Measurements from ENCODE around the gene AZU1. TPM values are rescaled to one million over a fixed set of nuclear protein-coding genes. Genes with fewer than 3 reads are reported as not detected.

AZU1 gene
- total RNA-seq, 1 experiment from 2014 or later = not detected

- no peak overlapping the region for H3K4me2 ChIP-seq (ENCODE audit: low read length)
- peaks cover 100% of the 10 kb centered on the region for H3K79me2 ChIP-seq (ENCODE audit: insufficient read depth, low read length)
- DNase-seq (ENCODE audit: low read depth, low spot score) (no peak), ATAC-seq (no peak)
- H2AFZ ChIP-seq (ENCODE audit: low read depth, low read length, poor library complexity, severe bottlenecking) = no peak overlapping the region
- no peak overlapping the region for H3K4me3 ChIP-seq (replicated peaks in 1 of 2; ENCODE audit: low read depth in 1 of 2, low read length in 2 of 2)
- no peak overlapping the region for H3K9ac ChIP-seq (ENCODE audit: low read length)
- BruUV-seq (replicated peaks) = no TSS peak
- ChIA-PET RAD21 (ENCODE audit: low non-redundant PET in 1 of 2, low total read pairs in 2 of 2, uncharacterized antibody in 2 of 2, unreplicated experiment in 2 of 2) (no interaction called here), CTCF (no interaction called here), POLR2A (no interaction called here)
- TF ChIP-seq, protein P1, sequence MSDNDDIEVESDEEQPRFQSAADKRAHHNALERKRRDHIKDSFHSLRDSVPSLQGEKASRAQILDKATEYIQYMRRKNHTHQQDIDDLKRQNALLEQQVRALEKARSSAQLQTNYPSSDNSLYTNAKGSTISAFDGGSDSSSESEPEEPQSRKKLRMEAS (IDR thresholded peaks at IDR 0.05) = no peak
- TF ChIP-seq FOSL1 (IDR thresholded peaks at IDR 0.05; ENCODE audit: low read depth) (no peak), SP1 (IDR thresholded peaks at IDR 0.05; ENCODE audit: low read depth) (no peak), ELF1 (IDR thresholded peaks at IDR 0.05; ENCODE audit: borderline replicate concordance, low read depth) (no peak), EZH2 (IDR thresholded peaks at IDR 0.05) (no peak), SIN3A (IDR thresholded peaks at IDR 0.05; ENCODE audit: low read depth) (no peak), CBX3 (IDR thresholded peaks at IDR 0.05; ENCODE audit: low read depth) (no peak)
- no peaks in the 10 kb centered on the region for H3K9me3 ChIP-seq (ENCODE audit: control insufficient read depth in 1 of 2, insufficient read depth in 1 of 2, low read depth in 1 of 2, low read length in 2 of 2)
- H3K27ac ChIP-seq (ENCODE audit: low read depth, low read length) = no peak overlapping the region; the same call in 1 of the 2 replicates
- peaks cover 66% of the 10 kb centered on the region; the same call in 1 of the 2 replicates for H4K20me1 ChIP-seq (ENCODE audit: insufficient read depth)
- intact Hi-C loops (cut with micrococcal nuclease) = no loop called here
- peaks cover 17 to 28% of the 10 kb centered on the region in 2 experiments for H3K4me1 ChIP-seq (ENCODE audit: control insufficient read depth in 1 of 2, insufficient read depth in 2 of 2, low read length in 2 of 2)
- H3K9me2 ChIP-seq (ENCODE audit: insufficient read depth) = no peaks in the 10 kb centered on the region
- no peaks in the 10 kb centered on the region for H3K27me3 ChIP-seq (ENCODE audit: insufficient read depth, low read length)
- H3K36me3 ChIP-seq (ENCODE audit: control insufficient read depth in 1 of 2, insufficient read depth in 2 of 2, low read length in 2 of 2) = peaks cover 60 to 98% of the 10 kb centered on the region in 2 experiments; a peak in 3 of 4 replicates
Measured at GRCh38 chr19:803686-804418, 23.8 kb upstream of the AZU1 start.

DNA sequence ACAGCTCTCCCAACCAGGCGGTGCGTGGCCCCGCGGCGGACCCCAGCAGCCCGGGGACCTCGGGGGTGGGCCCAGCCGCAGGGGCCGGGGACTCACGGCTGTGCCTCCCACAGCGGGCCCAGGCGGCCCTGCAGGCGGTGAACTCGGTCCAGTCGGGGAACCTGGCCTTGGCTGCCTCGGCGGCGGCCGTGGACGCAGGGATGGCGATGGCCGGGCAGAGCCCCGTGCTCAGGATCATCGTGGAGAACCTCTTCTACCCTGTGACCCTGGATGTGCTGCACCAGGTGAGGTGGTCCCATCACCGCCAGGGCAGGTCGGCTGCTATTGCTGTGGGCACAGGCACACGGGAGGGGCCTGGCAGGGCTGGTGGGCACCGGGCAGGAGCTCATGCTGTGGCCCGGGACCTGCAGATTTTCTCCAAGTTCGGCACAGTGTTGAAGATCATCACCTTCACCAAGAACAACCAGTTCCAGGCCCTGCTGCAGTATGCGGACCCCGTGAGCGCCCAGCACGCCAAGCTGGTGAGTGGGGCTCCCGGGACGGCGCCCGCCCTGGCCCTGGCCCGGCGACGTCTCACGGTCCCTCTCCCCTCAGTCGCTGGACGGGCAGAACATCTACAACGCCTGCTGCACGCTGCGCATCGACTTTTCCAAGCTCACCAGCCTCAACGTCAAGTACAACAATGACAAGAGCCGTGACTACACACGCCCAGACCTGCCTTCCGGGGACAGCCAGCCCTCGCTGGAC, 23.0 kb upstream of the AZU1 start:
- no TSS peak for BruUV-seq (replicated peaks)
- peaks cover 59% of the 10 kb centered on the region; the same call in 1 of the 2 replicates for H4K20me1 ChIP-seq (ENCODE audit: insufficient read depth)
- no peak overlapping the region for H3K9ac ChIP-seq (ENCODE audit: low read length)
- RAD21 ChIA-PET (ENCODE audit: low non-redundant PET in 1 of 2, low total read pairs in 2 of 2, uncharacterized antibody in 2 of 2, unreplicated experiment in 2 of 2) = no interaction called here
- H3K4me2 ChIP-seq (ENCODE audit: low read length) = no peak overlapping the region
- no peak overlapping the region for H3K4me3 ChIP-seq (replicated peaks in 1 of 2; ENCODE audit: low read depth in 1 of 2, low read length in 2 of 2)
- H2AFZ ChIP-seq (ENCODE audit: low read depth, low read length, poor library complexity, severe bottlenecking) = no peak overlapping the region
- H3K79me2 ChIP-seq (ENCODE audit: insufficient read depth, low read length) = peaks cover 100% of the 10 kb centered on the region
- no peak overlapping the region; the same call in 1 of the 2 replicates for H3K27ac ChIP-seq (ENCODE audit: low read depth, low read length)
- ATAC-seq = no peak
- no peaks in the 10 kb centered on the region for H3K9me3 ChIP-seq (ENCODE audit: control insufficient read depth in 1 of 2, insufficient read depth in 1 of 2, low read depth in 1 of 2, low read length in 2 of 2)
- H3K36me3 ChIP-seq (ENCODE audit: control insufficient read depth in 1 of 2, insufficient read depth in 2 of 2, low read length in 2 of 2) = peaks cover 66 to 96% of the 10 kb centered on the region in 2 experiments; a peak in 3 of 4 replicates
- peaks cover 13 to 20% of the 10 kb centered on the region in 2 experiments for H3K4me1 ChIP-seq (ENCODE audit: control insufficient read depth in 1 of 2, insufficient read depth in 2 of 2, low read length in 2 of 2)
- POLR2A ChIA-PET = no interaction called here
- no peak for DNase-seq (ENCODE audit: low read depth, low spot score)
- intact Hi-C loops (cut with micrococcal nuclease) = no loop called here
- H3K9me2 ChIP-seq (ENCODE audit: insufficient read depth) = no peaks in the 10 kb centered on the region
- CTCF ChIA-PET = no interaction called here
- H3K27me3 ChIP-seq (ENCODE audit: insufficient read depth, low read length) = no peaks in the 10 kb centered on the region
- TF ChIP-seq EZH2 (IDR thresholded peaks at IDR 0.05) = no peak
- TF ChIP-seq, protein P2, sequence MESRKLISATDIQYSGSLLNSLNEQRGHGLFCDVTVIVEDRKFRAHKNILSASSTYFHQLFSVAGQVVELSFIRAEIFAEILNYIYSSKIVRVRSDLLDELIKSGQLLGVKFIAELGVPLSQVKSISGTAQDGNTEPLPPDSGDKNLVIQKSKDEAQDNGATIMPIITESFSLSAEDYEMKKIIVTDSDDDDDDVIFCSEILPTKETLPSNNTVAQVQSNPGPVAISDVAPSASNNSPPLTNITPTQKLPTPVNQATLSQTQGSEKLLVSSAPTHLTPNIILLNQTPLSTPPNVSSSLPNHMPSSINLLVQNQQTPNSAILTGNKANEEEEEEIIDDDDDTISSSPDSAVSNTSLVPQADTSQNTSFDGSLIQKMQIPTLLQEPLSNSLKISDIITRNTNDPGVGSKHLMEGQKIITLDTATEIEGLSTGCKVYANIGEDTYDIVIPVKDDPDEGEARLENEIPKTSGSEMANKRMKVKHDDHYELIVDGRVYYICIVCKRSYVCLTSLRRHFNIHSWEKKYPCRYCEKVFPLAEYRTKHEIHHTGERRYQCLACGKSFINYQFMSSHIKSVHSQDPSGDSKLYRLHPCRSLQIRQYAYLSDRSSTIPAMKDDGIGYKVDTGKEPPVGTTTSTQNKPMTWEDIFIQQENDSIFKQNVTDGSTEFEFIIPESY (IDR thresholded peaks at IDR 0.05; ENCODE audit: extremely low read depth, insufficient replicate concordance, low read length) = no peak
- no peak for TF ChIP-seq JUND (IDR thresholded peaks at IDR 0.05)
- no peak for TF ChIP-seq SP1 (IDR thresholded peaks at IDR 0.05; ENCODE audit: low read depth)
- no peak for TF ChIP-seq ZNF274 (IDR thresholded peaks at IDR 0.05; ENCODE audit: low read depth, low read length)
- TF ChIP-seq SRF (IDR thresholded peaks at IDR 0.05; ENCODE audit: low read depth) = no peak
- no peak for TF ChIP-seq TCF7L2 (IDR thresholded peaks at IDR 0.05; ENCODE audit: borderline replicate concordance, extremely low read depth, insufficient read depth, insufficient read length)
- TF ChIP-seq CBX3 (IDR thresholded peaks at IDR 0.05; ENCODE audit: low read depth) = no peak
- no peak for TF ChIP-seq RAD21 (IDR thresholded peaks at IDR 0.05; ENCODE audit: low read depth)

All from HCT116 (cell line).